GM19035 (cell line): Measurements from ENCODE around the gene ITFG2.
"Not testable (repeated sequence)": the region's sequence is repeated elsewhere in the genome, so short reads cannot be mapped to it uniquely, and the experiment has no call there.

Experiments used
- ATAC-seq: cut with Tn5 transposase; IDR thresholded peaks from one replicate; pipeline ENCODE4 v1.9.1; 2021; ENCODE audit not compliant: unreplicated experiment

ITFG2 gene

DNA sequence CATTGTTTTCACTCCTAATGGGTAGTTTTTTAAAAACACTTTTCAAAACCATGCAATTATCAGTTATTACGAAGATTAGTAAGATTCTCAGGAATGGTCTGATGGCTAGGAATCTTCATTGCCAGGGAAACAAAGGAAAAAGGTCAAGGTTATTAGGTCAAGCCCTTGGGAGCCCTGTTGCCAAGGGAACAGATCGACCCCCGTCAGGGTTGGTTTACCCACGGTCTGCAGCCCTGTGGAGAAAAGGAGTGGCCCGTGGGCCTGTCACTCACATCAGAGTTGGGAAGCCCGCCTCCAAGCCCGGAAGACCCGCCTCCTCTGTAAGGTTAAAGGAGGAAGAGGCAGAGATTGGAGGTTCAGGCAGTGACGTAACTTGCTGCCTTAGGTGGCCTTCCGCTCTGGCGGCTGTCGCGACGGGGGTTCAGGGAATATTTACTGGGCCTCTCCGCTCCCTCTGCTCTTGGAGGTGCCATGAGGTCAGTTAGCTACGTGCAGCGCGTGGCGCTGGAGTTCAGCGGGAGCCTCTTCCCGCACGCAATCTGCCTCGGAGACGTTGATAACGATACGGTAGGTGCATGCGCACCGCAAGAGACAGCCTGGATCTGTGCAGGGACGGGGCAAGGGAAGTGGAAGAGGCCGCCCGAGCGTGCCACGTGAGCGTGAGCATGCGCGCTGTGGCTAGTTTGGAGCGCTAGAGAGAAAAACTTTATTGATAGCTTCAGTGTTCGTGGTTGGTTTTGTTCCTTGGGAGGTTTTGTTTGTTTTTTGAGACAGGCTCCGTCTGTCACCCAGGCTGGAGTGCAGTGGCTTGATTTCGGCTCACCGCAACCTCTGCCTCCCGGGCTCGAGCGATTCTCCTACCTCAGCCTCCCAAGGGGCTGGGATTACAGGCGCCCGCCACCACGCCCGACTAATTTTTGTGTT lies at the start of gene ITFG2:
Gene ITFG2 (plus strand): TSS at position 379 of the 924 bp plus-strand sequence. CDS start 93 bp downstream, at position 472.
- peak; percentile 93 for ATAC-seq

DNA sequence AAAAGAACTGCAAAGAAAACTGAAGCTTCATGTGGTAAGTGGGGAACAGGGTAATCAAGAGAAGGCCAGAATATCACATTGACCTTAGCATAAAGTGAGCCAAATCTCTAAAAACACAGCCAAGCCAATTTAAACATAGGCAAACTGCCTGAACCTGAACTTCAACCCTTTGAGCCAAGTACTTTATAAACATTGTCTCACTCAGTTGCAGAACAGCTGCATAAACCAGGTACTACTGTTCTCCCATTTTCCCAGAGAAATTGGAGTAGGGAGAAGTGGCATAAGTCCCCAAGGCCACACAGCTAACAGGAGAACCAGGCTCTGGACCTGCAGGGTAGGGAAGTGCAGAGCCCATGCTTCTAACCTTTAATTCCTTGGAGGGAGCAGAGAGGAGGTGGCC lies 48.1 kb upstream of the ITFG2 start:
- no peak for ATAC-seq

DNA sequence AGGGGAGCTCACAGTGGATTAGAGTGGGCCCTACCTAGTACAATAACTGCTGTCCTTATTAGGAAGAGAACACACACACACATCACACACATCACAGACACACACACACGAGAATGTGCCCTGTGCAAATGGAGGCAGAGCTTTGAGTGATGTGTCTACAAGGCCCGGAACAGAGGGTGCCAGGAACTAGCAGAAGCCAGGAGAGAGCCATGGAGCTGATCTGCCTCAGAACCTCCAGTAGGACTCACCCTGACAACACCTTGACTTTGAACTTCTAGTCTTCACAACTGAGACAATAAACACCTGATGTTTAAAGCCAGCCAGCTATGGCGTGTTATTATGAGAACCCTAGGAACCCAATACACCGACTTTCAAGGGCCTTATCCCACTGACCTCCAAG lies 47.4 kb upstream of the ITFG2 start:
- ATAC-seq = no peak

DNA sequence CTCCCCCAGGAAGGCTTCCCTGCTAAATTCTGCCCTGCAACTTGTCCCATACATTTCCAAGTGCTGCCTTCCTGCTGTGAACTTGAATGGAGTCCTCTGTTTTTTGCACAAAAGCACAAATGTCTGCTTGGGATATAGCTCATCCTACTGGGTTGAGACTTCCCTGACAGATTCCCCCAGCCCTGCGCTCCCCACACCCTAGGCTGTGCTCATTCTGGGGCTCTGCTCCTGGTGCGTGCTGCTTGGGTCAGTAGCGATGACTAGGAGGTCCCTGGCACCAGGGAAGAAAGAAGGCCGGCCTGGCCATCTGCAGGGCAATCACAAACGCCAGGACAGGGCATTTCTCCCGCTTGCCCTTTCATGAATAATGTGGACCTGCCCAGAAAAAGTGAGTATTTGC lies 46.9 kb upstream of the ITFG2 start:
- no peak for ATAC-seq

DNA sequence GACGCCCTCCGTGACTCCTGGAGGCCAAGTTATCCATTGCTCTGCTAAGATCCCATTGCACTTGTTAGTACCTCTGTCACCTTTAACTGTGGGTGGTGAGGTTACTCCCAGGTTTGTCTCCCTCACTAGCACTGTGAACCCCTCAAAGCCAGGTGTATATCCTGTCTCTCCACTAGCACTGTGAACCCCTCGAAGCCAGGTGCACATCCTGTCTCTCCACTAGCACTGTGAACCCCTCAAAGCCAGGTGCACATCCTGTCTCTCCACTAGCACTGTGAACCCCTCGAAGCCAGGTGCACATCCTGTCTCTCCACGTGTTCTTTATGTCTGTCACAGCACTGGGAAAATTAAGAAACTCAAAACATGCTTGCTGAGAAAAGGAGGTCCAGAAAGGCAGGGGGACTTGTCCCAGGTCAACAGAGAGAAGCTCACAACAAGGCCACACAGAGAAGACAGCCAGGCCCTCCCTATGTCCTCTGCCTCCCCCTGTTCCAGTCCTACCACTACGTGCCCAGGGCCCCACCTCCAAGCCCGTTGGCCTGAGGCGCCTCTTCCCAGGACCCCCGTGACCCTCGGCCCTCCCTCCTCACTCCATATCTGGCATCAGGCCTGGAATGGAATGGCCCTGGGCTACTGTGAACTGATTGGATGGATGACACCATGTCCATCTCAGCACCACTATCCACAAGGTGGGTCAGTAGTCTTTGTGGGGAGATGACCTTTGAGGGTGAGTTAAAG lies 44.1 kb upstream of the ITFG2 start:
- ATAC-seq = no peak

DNA sequence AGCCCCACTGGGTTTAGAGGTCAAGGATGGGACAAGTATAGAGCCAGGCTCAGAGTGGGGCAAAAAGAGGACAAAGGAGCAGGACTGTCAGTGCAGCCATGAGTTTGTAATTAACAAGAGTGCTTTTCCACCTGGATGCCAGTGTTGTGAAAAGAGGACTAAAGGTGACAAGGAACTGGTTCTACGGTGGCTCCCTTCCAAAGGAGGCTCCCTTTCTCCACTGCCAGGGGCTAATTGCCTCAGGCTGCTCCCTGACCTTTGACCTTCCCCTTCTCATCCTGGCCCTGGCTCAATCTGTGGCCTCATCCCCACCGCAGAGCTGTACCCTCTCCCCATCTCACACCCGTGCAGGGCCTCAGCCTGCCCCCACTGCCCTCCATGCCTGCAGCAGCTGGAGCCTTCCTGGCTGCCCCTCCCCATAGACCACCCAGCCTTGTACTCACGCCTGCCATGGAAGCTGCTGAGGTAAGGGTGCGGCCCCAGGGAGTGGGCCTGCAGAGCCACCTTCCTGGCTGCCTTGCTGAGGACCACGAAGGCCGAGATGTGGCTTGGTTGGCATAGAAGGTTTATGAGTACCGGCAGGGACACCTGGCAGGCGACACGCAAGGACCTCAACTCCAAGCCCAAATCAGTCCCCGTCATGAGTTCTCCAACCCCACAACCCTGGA lies 42.5 kb upstream of the ITFG2 start:
- ATAC-seq = no peak

DNA sequence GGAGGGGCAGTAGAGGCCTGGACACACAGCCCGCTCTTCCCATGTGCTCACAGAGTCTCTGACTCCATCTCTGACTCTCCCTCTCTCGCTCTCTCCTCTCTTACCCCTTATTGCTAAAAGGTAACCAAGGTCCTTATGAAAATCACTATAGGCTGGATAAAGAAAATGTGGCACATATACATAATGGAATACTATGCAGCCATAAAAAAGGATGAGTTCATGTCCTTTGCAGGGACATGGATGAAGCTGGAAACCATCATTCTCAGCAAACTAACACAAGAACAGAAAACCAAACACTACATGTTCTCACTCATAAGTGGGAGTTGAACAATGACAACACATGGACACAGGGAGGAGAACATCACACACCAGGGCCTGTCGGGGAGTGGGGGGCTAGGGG lies 41.9 kb upstream of the ITFG2 start:
- not testable (repeated sequence) for ATAC-seq

DNA sequence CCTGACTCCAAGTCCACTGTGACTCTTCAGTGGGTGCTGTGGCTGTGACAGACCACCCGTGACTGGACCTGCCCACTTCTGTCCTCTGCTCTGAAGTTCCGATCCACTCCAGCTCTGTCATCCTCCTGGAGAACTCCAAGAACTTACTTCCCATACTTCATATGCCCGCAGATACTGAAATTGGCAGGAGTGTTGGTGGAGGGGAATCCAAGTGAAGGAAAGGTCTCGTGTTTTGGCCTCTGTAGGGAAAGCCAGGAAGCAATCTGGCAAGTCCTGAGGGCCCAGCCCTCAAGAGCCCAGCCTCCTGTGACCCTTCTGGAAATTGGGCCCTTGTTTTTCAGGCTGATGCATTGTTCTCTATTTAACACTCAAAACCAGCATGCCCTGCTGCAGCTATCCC lies 40.1 kb upstream of the ITFG2 start:
- ATAC-seq = no peak

DNA sequence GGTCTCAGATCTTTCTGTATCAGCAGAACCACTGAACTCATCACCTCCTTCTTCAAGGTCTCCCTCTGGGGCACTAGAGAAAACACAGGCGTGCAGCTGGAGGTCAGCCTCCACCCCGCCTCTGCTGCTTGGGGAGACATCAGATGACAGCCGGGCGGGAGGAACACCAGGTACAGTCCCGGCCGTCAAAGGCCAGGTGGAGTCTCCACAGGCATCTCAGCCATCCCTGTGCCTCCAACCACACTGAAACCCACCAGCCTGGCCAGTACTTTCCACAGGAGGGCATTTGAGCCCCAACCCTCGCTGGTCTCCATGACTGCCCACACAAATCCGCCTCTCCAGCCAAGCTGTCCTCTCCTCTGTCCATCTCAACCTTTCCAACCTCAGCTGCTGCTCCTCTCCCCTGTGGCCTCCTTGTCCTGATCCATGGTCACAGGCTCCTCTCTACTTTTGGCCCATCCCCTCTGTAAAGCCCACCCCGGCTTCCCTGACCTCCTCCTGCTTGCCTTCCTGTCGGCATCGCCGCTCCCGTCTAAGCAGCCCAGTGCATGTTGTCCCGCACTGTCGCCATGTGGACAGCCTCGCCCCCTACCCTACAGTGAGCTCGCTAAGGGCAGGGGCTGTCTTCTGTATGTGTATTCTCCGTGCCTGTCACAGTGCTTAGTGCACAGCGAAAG lies 39.1 kb upstream of the ITFG2 start:
- ATAC-seq = no peak

DNA sequence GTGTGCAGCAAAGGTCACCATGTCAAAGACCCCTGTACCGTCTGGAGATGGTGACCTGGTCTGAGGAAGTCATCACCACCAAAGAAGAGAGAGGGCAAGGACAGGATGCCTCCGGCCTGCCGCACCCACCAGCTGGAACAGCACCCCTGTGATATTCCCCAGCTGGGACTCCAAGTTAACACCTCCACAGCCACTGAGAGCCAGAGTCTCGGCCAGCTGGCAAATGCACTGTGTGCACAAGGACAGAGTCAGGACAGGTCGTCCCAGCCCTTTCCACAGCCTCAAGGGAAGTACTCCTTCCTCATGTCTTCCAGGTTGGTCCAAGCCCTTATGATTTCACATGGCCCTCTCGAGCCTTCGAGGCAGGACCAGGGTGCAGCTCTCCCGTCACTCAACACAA lies 37.0 kb upstream of the ITFG2 start:
- no peak for ATAC-seq

DNA sequence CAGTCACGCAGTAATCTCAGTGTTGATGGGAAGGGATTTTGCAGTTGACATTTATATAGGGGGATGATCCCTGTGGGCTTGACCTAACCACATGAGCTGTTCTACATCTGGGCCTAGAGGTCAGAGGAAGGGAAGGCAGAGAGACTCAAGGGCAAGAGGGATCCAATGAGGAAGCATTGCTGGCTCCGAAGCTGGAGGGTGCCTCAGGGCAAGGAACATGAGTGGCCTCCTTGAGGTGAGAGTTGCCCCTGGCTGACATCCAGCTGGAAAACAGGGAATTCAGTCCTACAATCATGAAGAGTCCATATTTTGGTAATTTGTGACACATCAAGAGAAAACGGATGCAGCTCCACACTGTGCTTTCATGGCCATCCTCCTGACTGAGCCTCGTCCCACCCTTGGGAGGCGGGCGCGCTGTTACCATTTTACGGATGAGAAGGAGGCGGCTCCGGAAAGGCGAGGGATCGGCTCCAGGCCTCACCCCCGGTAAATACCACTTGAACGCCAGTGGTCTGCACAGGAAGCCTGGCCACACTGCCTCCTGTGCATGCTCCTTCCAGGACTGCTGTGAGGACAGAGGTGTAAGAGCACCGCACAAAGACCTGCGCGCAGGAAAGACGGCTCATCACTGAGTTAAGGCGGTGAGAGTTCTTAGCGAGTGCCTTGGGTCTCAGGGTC lies 36.2 kb upstream of the ITFG2 start:
- ATAC-seq = no peak

DNA sequence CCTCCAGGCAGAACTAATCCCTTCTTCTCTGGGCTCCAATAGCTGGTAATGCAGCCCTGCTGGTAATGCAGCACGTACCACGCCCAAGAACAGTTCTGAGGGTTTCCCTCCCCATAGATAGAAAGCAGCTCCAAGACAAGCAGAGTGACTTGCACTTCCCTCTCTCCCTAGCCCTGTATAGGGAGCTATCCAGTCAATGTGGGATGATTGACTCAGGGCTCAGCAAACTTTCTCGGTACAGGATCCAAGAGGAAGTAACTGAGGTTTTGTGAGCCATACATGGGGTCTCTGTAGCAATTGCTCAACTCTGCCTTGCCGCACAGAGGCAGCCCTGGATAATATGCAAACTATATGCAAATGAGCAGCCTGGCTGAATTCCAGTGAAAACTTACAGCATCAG lies 33.2 kb upstream of the ITFG2 start:
- ATAC-seq = no peak

DNA sequence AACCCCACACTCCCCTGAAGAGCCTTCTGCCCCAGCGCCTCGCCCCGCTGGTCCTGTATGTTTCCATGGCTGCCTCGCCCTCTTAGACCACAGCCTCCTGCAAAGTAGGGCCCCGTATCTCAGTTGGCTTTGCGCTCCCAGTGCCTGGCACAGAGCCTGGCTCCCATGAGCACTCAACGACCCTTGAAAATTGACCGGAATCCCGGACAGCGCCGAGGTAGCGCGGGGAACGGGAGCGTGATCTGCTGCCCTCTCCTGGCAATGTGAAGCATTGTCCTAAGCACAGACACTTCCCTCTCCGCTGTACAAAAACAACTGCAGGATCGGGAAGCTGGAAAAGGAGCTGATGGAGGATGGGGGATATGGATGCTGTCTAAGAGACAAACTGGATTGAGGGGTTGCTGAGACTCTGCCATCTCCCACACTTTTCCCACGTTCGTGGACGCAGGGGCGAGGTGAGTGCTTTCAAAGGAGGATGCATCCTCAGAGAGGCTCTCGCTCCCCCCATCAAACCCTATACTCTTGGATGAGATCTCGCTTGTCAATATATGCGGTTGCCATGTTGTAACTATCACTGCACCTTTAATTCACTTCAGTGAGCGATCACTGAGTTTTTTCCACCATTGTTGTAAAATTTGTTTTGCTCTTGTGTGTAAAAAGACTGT lies 28.4 kb upstream of the ITFG2 start:
- no peak for ATAC-seq

DNA sequence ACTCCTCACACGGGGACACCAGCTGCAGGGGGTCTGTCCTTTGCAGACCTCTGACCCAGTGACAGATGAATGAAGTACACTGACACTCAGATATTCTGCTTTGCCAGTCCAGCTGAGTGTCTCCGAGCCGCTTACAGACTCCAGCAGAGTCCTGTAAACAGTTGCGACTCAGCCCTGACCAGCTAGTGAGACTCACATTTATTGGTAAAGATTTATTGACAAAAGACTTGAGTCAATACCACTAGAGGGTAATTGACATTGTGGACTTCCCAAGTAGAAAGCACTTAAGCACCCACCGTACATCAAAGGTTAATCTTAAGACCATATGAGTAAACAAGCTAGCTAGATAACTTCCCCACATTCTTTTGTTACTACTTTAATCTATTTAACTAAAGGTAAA lies 27.5 kb upstream of the ITFG2 start:
- ATAC-seq = no peak

DNA sequence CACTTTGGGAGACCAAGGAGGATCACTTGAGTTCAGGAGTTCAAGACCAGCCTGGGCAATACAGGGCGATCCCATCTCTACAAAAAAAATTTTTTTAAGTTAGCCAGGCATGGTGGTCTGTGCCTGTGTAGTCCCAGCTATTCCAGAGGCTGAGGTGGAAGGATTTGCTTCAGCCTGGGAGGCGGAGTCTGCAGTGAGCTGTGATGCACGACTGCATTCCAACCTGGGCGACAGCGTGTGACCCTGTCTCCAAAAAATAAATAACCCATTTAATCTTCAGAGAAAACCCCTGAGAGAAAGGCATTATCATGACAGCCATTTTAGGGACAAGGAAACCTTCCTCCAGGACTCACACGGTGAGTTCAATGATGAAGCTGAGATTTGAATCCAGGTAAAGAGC lies 21.4 kb upstream of the ITFG2 start:
- ATAC-seq = no peak

DNA sequence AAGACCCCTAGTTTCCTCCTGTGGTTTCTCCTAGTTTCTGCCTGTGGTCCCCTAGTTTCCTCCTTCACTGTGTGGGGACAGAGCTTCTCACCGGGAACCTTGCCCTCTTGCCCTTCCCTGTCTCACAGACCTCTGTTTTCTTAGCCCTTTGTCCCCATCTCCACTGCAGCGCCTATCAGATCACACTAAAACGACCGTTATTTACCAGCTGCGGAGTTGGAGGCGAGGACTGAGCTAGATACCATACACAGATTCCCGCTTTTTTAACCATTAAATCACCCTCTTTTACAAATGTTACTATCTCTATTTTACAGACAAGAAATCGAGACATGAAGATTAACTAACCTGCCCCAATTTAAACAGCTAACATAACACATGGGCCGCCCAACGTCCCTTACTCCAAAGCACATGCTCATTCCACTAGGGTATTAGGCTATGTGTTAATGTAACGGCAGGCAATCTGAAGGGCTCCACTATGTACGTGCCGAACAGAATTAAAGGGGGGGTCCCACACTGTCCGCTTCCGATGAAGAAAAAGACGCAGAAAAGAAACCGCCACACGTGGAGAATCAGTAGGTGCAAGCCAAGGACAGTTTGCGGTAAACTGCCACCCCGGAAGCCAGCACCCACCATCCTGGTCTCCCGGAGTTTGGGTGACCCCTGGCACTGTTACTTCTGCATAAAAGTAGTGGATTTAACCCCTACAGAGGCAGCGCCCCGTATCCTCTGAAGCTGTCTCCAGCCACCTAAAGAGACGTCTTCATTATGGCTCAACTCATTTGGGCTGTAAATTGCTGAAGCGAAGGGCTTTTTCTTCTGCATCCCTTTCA lies 19.6 kb upstream of the ITFG2 start:
- ATAC-seq = no peak

DNA sequence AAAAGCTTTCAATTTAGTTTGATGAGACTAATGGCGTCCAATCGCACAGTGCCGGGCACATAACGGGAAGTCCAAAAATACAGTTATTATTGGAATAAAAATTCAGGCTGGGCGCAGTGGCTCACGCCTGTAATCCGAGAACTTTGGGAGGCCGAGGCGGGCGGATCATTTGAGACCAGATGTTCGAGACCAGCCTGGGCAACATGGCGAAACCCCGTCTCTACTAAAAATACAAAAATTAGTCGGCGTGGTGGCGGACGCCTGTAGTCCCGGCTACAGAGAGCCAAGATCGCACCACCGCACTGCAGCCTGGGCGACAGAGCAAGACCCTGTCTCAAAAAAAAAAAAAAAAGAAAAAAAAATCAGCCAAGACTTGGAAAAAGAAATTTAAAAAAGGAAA lies 18.9 kb upstream of the ITFG2 start:
- ATAC-seq = no peak

DNA sequence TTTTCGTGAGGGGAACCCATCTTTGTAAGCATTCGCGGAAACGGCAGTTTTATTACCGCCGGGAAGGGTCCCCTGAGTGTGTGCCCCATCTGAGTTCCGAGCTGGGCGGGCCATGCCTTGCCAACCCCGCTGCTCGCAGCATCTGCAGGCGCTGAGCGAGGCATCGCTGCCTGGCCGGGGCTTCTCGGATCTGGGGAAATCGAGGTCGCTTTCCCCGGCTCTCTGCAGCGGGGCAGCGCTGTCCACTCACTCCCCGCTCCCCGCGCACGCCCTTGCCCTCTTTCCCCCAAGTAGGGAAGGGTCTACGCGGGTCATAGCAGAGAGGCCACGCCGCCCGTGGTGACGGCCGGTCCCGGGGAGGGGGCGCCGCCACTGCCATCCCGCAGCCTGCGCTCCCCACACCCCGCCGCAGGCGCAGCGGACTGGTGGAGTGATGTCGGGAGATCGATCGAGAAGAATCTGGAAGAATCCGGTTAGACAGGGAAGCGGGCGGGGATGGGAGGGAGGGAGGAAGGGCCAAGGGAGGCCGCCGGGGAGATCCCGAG lies 18.2 kb upstream of the ITFG2 start:
- ATAC-seq = no peak

DNA sequence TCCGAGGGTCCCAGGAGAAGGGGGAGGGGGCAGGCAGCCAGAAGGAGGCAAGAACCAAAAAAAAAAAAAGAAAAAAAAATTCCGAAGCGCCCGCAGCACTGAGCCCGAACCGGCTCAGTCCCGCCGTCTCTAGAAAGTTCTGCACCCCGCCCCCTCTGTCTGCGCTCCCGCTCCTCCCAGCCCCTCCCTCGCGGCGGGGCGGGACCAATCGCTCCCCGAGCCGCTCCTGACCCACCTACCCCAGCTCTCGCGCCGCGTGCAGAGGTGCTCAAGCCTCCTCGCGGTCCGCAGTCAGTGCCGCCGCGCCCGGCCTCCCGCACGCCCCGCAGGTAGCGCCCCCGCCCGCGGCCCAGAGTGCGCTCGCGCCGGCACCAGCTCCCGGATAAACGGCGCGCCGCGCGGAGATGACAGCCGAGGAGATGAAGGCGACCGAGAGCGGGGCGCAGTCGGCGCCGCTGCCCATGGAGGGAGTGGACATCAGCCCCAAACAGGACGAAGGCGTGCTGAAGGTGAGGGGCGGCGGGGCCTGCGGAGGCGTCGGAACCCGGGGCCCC lies 17.7 kb upstream of the ITFG2 start, which contains the start of gene FKBP4:
Gene FKBP4 (plus strand): TSS at position 235 of the 554 bp plus-strand sequence. CDS start 170 bp downstream, at position 405.
- ATAC-seq = peak; percentile 81
